GM19395 (cell line): ENCODE measurements around the gene FMN1.

Experiments used
- ATAC-seq: cut with Tn5 transposase; IDR thresholded peaks from one replicate; pipeline ENCODE4 v1.9.1; 2021; ENCODE audit warnings: mild to moderate bottlenecking, moderate library complexity; ENCODE audit not compliant: unreplicated experiment

FMN1 gene

DNA sequence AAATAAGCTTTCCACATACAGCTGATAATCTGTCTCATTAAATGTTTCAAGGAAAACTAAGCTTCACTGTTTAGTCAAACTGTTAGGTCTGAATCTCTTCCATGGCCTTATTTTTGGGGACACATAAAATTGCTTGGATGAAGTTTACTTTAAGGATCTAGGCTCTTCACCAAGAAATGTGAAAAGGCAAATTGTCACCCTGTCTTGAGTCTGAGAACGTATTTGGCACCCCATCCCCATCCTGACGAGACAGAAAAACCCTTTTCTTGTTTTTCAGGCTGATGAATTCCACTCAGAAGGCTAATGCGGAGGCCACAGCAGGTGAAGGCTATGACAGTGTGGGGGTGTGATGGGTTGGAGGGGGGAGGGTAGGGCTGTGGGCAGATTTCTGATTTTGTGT, 250.1 kb downstream of the FMN1 start:
- ATAC-seq, result no peak

DNA sequence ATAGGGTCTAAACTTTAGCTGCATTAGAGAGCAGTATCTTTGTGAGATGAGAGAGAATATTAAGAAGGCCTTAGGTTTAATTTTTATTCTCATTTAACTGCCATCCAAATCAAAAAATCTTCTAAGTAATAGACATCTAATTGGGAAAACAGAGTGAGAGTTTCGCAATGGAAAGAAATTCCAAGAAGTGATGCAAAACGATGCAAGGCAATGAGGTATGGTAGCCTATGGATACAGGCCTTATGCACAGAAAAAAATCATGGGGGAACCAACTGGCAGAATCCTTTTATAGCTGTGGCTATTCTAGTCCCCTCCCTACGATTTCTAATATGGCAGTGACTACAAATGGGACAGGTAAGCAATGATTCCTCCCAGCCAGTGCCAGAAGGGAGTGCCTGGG, 250.8 kb downstream of the FMN1 start:
- ATAC-seq, result no peak

DNA sequence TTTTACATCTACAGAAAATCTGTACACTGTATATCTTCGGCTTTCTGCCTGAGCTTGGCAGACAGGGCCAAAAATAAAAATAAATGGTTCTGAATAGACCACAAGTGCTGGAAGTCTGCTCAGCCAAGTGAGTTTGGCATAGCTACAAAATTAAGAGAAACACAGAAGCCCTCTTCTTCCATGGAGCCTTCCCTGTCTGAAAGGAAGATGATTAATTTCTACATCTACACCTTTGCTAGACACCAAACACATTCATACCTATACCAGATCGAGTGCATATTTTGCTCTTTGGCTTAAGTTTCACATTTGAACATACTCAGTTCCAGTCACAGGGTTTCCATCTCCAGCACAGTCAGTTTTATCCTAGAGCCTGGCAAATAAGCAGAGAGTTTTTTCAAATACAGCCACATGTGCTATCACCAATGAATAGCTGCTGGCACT, 252.1 kb downstream of the FMN1 start:
- ATAC-seq, result no peak

DNA sequence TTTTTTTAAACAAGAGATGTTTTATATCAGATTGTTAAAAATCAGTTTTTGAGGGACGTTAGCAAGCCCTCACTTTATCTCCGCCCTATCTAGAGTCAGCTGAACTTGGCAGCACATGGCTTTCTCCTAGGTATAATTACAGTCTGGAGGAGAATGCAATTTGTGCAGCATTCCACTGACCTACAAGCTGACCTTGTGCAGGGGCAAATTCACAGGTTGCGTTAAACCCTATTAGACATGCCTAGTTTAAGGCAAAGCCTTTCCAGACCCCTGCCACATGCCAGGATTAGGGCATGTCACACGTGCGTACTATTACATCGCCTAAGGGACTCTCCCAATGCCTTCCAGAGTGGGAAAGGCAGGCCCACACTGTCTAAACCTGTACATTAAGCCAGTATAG, 252.7 kb downstream of the FMN1 start:
- no peak for ATAC-seq

DNA sequence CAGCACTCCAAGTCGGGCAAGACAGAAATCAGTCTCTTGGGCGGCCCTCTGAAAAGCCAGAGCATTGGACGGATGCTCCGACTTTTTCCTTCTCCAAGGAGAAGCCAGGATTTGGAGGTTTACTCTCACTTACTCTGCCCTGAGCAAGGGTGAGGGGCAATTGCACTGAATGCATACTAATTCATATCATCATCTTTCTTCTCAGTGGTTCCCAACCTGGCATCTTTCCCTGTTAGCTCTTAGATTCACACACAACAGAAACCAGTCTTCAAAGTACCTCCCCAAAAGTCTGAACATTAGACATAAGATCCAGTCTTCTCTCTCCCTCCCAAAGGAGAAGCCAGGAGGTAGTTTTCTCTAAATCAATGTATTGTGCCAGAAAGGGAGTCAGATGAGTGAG, 257.5 kb downstream of the FMN1 start:
- ATAC-seq, result no peak

DNA sequence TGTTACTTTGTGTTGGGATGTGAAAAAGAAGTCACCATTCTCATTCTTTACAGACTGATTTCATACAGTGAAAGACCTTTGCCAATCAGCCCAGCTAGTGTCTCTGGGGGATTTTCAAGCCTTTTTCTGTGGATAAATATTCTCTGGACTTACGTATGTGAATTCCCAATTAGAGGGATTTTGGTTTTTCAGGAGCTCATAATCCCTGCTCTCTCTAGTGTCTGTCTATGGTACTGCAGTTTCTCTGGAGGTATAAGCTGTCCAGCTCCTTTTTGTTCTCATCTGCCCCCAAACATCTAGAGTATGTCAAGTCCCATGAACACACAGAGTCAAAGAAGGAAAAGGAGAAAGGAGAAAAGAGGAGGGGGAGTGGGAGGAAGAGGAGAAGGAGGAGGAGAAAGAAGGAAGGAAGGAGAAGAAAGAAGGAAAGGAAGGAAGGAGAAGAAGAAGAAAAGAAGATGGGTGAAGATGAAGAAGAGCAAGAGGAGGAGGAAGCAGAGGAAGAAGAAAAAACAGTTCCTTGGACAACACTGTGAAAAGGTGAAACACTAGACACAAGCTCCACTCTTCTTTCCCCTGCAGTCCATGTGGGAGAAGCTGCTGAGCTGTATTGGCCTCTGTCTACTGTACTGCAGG, 258.1 kb downstream of the FMN1 start:
- ATAC-seq, result no peak

DNA sequence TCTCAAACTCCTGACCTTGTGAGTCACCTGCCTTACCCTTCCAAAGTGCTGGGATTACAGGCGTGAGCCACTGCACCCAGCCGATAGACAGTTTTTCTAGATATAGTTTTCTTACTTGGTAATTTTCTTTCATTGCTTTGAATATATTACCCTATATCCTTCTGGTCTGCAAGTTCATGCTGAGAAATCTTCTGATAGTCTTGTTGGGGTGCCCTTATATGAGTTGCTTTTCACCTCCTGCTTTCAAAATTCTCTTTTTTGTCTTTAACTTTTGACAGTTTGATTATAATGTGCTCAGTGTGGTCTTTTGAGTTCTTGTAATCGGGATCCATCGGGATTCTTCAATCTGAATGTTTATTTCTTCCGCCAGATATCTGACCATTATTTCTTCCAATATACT, 259.4 kb downstream of the FMN1 start:
- no peak for ATAC-seq

DNA sequence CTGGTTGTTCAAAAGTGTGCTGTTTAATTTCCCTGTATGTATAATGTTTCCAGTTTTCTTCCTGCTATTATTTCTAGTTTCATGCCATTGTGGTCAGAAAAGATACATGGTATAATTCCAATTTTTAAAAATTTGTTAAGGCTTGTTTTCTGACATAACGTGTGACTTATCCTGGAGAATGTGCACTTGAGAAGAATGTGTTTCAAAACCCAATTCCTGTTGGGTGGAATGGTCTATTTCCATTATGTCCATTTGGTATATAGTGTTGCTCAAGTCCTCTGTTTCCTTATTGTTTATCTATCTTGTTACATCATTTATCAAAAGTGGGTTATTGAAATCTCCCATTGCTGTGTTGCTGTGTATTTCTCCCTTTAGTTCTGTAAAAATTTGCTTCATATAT, 261.3 kb downstream of the FMN1 start:
- ATAC-seq, result no peak

DNA sequence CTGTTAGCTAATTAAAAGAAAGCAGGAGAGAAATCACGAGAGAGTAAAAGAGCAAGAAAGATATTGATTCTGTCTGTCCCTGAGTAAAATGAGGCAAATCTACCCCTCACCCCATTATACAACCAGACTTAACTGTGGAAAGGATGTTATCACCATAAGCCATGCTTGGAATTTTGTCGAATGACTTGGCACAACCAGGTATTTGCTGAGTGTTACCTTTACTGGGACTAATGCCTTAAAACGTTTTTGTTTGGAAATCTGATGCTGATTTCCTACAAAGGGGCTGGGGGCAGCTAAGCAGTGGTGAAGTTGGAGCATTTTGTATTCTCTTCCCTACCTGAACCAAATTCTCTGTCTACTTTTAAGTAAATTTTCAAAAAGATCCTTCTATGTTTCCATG, 265.6 kb downstream of the FMN1 start:
- ATAC-seq, result no peak

DNA sequence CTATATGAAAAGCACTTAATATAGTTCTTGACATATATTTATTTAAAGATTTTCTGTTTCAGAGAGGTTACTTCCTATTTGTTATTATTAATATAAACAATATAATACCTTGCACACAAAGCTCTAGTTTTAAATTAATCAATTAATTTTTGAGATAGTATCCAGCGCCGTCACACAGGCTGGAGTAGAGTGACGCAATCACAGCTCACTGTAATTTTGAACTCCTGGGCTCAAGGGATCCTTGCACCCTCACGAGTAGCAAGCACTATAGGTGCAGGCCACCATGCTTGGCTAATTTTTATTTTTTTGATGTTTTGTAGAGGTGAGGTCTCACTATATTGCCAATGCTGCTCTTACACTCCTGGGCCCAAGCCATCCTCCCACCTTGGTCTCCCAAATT, 267.4 kb downstream of the FMN1 start:
- no peak for ATAC-seq

DNA sequence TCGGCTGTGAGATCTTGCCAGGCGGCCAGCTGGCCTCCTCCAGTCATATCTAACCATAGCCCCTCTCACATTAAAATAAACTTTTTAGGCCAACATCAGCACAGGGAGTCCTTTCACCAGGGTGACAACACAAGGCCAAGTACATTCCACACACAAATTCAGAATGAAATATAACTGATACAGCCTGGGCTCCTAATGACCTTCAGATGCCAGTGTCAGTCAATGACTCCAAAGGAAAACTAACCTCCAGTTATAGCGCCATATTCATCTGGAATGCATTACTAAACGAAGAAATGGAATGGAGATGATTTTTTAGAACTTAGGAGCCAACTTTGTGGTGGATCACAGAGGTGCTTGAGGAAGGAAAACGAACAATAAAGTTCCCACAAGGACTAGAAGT, 271.3 kb downstream of the FMN1 start:
- ATAC-seq, result no peak

DNA sequence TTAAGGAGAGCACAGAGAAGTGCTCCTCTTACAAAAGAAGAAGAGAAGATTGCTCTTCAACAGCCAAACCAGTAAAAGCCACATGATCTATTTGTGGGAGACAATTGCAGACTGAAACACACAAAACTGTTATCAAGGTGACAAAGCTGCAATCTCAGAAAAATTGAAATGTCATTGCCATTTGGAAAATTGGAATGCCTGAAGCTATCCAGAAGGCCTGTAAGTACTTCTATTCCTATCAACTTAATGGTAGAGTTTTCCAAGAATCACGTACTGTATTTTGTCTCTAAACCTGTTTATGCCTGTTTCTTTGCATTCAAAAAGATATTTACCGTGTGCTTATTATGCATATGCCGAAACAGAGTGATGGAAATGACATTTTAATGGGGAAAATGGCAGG, 272.0 kb downstream of the FMN1 start:
- ATAC-seq, result no peak

DNA sequence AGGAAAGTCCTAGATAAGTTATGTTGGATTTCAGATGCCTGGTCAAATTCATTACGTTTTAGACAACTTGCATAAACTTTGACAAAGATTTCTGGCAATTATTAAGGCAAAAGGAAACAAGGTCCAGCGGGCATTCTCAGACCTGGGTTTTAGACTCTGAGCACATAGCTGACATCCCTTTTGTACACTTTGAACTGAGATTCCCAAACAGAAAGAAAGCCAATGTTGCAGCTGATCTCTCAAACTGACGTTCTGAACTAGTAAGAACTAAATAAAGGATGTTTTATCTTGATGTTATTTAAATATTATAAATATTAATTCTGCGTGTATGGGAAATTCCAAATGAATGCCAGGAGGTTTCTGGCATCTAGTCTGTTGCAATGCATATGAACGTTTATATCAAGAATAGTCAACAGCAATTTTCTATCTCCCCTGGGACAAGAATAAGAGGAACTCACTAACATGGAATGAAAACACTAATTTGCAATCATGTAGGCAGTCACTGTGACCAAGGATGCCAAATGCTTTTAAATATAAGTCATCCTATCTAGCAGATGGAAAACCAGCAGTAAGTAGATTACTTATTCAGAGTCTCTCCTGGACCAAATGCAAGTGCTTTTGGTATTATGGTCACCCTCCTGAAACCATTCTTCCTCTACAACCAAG, 274.6 kb downstream of the FMN1 start:
- no peak for ATAC-seq

DNA sequence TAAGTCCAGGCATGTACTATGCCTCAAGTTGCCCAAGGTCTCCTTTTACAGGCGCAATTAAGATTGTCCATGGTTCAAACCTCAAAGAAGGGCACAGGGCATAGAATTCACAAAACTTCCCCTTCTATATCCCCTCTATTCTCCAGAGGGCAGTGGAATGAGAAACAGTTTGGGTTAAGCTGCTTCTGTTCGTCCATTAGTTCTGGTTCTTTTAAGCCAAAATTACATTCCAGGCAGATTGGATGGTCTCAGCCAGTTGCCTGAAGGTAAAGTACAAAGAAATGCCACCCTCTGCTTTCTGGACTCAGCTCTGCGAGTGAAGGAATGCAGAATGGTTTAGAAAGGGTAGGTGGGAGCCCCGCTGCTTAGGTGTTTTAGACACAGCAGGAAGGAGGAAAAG, 276.0 kb downstream of the FMN1 start:
- ATAC-seq, result no peak

DNA sequence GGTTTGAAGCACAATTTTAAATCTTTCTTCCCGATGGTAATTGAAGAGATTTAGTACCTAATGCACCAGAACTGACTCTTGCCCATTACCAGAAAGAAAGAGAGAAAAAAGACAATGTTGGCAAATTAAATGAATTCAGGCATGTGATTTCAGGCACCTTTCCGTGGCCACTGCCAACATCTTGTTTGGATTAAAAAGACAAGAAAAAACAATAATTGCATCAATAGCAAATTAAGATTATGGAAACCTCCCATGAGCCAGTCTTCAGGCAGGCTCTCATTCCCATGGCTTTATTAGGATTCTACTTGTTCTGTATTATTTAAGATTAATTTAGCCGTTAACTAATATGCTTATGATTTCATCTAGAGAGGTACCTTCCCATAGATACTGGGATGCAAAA, 283.7 kb downstream of the FMN1 start:
- no peak for ATAC-seq

DNA sequence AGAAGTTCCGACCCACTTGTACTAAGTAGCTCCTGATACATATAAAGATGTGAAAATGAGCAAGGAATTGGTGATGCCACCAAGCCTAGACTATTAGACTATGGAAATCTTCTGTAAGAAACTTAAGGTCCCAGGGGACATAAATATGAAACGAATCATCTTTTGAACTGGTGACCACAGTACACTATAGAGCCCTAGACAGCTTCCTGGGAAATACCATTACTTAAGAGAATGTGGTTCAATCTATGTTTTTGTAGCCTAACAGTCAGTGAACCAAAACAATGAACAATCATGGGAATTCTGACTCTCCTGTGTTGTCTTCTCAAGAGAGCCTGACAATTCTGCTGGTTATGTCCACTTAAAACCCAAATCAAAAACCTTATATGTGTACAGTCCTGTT, 285.1 kb downstream of the FMN1 start:
- ATAC-seq, result no peak

DNA sequence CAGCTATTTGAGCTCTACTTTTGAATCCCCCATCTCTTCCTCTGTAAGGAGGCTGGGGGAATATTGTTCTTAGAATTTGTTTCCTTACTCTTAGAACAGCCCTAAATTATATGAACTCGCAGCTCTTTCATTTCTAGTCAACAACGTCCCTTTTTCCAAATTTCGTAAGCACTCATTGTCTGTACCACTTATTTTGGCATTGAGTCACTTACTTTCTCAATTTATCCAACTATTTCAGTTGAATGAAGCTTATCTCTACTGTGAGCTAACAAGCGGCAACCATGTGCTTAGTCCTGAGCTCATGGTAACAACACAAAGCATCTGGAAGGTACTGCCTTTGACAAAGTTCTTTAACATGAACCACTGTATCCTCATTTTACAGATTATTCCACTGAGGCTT, 285.6 kb downstream of the FMN1 start:
- peak; percentile 34 for ATAC-seq

DNA sequence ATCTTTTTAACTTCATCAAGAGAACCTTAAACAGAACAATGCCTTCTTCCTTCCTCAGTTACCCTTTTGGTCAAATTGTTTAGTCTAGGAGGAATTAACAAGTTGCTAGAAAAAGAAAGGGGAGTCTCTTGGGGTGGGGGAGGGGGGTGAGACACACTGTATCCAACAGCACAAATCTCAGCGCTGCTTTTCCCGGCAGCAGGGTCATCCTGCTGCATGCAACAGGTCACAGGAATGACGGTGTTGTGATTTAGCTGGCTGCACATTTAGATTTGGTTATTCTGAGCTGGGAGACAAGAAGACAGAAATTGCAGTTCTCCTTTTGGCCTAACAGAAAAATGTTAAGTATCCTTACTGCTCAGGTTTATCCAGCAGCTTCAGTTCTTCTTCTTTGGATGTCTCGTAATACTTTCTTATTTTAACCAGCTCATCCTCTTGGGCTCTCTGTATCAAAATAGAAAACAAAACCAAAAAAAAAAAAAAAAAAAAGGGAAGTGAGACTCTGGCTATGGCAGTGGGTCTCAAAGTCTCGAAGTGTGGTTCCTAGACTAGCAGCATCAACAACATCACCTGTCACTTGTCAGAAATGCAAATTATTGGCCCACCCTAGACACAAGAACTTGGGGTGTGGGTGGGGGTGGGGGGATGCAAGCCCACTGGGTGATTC, 286.2 kb downstream of the FMN1 start:
- peak; percentile 88 for ATAC-seq

DNA sequence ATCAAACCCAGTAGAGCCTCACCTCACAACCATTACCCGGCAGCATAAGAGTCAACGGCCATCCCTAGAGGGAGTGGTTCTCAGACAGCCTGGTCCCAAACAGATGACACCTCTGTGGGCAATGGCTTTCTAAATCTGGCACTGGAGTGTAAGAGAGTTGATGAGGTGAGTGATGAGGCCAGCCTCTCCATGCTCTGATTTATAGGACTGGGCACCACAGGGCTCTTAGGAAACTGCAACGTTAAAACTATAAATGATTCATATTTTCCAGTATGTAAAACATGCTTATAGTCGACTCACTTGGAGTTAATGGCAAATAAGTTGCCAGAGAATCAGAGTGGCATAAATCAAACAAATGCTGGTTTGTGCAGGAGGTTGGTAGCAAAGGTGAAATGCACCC, 289.0 kb downstream of the FMN1 start:
- ATAC-seq, result no peak

DNA sequence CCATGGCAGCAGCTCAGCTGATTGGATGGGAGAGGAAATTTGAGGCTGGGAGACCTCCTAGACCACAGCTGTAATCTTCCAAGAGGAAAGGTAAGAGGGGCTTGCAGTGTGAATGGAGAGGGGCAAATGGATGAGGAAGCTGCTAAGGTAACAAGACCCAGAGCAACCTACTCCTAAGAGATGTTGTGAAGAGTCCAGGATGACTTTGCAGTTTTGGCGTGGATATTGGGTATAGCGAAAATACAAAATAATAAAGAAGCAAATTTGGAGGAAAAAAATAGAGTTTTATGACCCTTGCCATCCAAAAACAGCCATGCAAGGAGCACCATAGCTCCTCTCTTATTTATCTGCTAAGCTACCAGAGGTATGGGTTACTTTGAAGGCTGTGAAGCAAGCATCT, 290.1 kb downstream of the FMN1 start:
- no peak for ATAC-seq

DNA sequence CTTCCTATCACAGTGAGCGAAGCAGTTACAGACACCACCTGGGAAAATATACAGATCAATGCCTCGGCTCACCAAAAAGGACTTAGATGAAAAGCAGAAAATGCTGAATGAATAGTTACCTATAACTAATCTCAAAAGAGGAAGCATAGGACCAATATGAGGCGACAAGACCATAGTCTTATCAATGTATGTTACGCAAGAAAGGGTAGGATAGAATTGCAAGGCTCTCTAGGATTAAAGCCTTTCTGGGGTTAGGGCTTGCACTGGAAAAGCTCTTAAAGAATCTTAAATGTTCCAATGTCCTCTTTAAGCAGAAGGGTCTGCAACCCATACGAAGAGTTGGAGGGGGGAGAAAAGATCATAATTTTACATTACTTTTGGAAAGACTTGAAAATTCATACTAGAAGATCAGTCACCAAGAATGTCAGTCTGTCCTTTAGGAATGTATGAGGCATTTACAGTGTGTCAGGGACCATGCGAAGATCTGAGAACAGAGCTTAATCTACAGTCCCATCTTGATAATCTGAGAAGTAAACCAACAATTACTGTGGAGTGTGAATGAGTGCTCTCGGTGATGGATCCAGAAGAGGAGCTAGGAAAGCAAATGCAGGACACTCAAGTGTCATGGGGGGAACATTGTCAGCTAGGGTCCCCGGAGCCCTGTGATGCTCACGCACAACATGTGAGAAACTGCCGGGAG, 290.8 kb downstream of the FMN1 start:
- ATAC-seq, result no peak

DNA sequence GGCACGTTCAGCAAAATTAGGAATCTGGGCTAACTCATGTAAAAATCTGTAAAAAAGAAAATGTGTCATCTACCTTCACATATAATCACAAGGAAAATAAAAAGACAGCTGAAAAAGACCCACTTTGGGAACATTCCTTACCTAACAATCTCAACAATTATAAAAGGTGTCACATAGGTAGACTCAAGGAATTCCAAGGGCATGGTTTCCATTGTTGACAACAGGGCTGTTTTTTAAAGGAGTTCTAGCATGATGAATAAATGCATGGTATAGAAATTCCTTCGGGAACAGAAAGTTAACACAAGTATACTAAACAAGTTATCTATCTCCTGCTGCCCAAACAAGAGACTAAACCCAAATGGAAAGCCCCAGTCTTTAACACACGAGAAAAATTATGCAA, 292.5 kb downstream of the FMN1 start:
- ATAC-seq, result no peak
